GM19452 (cell line): ENCODE data around the gene NAB1.

Source experiments
- ATAC-seq: cut with Tn5 transposase; IDR thresholded peaks from one replicate; pipeline ENCODE4 v1.9.1; 2021; ENCODE audit not compliant: unreplicated experiment

The NAB1 gene

DNA sequence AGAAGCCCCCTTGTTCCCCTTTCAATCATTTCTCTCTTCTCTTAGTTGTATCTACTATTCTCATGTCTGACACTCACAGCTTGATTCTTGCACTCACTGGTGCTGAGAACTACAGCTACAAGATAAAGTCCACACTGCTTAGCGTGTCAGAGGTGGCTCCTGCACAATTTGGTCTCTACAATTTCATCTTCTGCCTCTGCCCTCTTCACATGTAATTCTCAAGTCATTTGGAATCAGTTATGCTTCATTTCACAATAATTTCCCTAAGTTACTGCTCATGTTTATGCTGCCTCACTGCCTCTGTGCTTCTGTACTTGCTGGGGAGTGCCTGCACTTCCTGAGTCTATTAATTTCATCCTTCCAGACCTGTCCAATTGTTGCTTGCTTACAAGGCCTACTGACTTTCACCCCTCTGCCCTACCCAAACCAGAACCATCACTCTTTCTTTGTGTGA is 11.6 kb upstream of the NAB1 start:
- no peak for ATAC-seq

DNA sequence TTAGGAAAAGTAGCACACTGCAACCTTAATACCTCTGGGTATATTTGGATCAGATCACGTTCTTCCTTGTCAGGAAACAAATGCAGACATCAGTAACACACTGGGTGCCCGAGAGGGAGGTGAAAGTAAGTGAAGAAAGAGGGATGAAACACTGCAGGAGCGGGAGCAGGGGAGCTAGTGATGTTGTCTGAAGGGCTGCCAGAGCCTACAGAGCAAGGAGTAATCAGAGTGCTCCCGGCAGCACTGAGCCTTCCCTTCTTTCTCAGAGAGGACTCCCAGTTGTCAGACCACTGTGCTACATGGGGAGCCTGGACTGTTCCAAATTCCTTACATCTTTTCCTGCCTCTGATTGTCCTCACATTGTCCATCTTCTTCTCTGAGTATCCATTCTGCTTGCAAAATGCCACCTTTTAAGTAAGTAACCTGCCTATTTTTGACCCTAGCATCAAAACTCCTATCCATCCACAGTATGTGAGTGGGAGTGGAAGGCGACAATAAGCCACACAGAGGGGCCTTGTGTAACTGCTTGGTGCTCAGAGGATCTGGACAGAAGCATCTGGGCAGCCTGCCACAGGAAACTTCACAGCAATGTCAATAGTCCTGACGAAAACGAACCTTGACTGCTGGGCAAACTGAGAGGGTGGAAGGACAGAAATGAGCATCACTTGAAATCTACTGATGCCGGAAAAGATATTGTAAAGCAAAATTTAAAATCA is 10.8 kb upstream of the NAB1 start:
- ATAC-seq = no peak

GRCh38 chr2:190640117-190640516 is 8.8 kb upstream of the NAB1 start:
- ATAC-seq = no peak

DNA sequence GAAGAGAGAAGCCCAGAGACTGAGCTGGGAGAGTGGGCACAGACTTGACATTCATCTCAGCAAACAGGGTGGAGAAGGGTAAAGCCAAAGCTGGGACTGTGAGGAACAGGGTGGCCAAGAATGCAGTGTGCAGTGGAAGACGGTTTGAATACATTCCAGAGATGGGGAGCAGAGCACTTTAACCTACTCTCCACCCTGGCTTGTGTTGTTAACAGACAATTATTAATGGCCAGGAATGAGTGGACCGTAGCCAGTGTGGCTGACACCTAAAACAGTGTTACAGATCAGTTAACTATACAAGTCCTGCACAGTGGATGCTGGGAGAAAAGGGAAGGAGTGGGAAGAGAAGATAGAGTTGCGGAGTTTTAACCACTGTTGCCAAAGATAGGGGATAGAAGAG is 7.4 kb upstream of the NAB1 start:
- no peak for ATAC-seq

DNA sequence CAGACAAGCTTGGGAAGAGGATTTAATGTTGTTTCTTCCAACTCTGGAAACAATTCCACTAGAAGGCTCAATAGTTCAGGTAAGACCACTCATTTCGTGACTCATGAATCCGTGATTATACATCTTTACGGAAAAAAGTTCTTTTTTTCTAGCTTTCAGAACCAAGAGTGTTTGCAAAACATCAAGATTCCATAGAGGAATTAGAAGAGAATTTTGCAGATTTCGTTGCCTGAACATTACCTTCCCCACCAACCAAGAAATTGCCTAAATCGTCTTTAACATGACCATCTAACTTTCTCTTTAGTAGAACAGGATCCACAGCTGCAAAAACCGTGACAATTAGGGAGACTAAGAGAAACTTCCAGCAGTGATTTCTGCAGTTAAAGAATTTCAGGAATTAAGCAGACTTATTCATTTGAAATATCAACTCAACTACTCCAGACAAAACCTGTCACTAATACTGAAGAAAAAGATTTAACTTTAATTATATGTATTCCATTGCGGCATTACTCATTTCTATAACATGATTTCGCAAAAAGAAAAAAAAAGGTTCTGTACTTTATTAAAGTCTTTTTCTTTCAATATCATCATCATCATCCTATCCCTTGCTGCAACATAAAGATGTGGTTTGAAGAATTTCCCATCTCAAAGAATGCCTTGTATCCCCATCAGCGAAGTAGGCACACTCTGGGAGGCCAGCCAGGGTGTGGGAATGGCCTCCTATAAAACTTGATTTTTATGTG is 1.9 kb upstream of the NAB1 start:
- ATAC-seq = no peak

GRCh38 chr2:190648289-190649034 is 421 bp upstream of the NAB1 start:
- ATAC-seq = peak; percentile 65

DNA sequence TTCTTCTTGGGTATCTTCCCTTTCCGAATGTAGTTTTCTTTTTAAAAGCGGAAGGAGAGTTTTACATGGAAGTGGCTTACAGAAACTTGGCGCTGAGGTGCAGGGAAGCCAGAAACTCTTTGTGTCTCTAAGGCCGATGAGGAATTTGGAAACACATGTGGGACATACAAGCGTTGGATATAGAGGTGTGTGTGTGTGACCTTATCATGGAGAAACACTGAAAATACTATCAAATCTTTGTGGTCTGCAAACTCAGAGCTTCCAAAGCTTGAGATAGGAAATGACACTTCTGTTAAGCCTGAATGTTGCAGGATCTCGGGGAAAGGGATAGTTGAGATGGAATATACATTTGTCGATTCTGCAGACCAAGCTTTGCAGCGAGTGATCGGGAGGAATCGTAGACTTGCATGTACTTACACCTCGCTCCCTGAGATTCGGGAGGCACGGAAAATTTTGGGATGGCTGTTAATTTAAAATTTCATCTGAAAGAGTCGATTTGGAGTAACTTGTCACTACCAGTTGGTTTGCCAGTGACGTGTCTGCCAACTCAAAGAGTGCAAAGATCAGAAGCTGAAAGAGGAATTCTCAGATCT is 1.0 kb downstream of the NAB1 start:
- ATAC-seq = no peak

DNA sequence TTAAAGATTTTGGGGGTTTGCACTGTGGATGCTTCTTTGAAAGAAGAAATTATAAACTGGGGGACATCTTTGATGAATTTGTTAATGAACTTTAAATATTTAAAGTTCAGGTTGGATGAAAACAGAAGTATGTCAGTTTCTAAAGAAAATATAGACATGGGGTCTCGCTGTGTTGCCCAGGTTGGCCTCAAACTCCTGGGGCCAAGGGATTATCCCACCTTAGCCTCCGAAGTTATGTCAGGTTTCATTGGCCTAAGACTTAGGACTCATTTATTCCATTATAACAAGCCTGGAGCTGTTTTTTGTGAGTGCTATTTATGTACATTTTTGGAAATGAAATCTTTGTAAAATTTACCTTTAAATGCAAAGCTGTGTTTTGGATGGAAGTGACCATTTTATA is 2.5 kb downstream of the NAB1 start:
- ATAC-seq = no peak

GRCh38 chr2:190653231-190653630 is 4.3 kb downstream of the NAB1 start:
- no peak for ATAC-seq

GRCh38 chr2:190653931-190654330 is 5.0 kb downstream of the NAB1 start:
- ATAC-seq = no peak

GRCh38 chr2:190655113-190655512 is 6.2 kb downstream of the NAB1 start:
- no peak for ATAC-seq

DNA sequence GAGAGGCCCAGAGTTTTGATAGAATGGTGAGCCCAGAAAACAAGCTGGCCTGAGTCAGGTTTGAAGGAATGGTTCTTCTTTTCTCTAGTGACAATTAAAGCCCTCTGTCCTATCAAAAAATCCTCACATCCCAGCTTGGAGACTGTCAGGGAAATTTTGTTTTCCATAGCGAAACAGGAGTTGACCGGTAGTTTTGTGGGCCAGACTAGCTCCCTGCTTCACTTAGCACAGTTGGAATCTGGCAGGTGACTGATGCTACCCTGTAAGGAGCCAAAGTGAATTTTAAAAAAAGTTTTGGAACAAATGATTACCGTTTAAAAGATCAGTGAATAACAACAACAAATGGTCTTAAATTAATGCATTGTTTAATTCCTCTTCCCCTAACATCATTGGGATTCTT is 6.7 kb downstream of the NAB1 start:
- ATAC-seq = no peak

- ATAC-seq = no peak
These were observed 7.4 kb downstream of the NAB1 start for GRCh38 chr2:190656301-190656700.

DNA sequence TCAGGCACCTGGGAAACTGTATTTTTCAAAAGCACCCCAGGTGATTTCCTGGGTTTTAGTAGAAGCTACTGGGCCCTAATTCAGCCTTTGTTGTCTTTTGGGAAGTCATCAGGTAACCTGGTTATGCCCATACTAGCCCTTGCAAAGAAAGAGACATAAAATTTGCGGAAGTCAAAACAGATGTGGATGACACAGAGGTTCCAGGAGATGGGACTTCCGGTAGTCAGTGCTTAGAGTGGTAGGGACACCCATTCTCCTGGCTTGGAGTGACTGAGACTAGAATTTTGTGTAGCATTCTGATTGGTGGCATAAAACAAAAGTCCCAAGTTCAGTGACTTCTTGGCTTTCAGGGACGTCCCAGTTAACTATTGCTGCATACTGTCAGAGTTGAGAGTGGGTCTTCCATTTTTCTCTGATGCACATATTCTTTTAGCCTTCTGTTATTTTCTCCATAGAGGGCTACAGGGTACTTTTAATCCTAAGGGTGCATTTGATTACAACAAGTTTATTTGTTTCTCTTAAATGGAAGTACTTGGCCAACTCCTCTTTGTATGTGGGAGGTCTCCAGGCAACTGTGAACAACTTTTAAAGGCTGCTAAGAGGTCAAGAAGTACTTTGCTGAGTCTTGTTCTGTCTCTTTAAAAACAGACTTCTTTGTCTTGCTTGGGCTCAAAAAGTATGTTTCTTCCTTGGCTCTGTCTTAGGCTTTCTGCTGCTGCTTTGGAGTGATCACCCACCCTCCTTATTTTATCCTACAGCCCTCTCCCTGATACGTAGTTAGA is 8.8 kb downstream of the NAB1 start:
- ATAC-seq = no peak

GRCh38 chr2:190659553-190659952 is 10.7 kb downstream of the NAB1 start:
- no peak for ATAC-seq

GRCh38 chr2:190662754-190663153 is 13.9 kb downstream of the NAB1 start:
- no peak for ATAC-seq

DNA sequence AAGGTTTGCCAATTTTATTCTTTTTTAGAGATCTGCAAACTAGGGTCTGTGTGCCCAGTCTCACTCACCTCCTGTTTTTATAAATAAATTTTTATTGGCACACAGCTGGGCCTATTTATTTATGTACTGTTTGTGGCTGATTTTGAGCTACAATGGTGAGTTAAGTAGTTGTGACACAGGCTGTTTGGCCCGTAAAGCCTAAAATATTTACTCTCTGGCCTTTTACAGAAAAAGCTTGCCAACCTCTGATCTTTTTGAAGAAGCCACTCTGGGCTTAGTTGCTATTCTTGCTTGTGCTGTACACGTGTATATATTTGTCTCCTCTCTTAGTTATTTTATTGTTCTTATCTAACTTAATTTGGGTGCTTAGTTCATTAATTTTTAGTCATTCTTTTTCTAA is 14.5 kb downstream of the NAB1 start:
- ATAC-seq = no peak

GRCh38 chr2:190663839-190664238 is 15.0 kb downstream of the NAB1 start:
- no peak for ATAC-seq

GRCh38 chr2:190664240-190664639 is 15.4 kb downstream of the NAB1 start:
- no peak for ATAC-seq

GRCh38 chr2:190666895-190667294 is 18.0 kb downstream of the NAB1 start:
- ATAC-seq = no peak

- ATAC-seq = no peak
These were observed 20.0 kb downstream of the NAB1 start for GRCh38 chr2:190668892-190669291.
